ENCODE data around the gene LMO2.
"Not testable (repeated sequence)": the region's sequence is repeated elsewhere in the genome, so short reads cannot be mapped to it uniquely, and the experiment has no call there.

The LMO2 gene

DNA sequence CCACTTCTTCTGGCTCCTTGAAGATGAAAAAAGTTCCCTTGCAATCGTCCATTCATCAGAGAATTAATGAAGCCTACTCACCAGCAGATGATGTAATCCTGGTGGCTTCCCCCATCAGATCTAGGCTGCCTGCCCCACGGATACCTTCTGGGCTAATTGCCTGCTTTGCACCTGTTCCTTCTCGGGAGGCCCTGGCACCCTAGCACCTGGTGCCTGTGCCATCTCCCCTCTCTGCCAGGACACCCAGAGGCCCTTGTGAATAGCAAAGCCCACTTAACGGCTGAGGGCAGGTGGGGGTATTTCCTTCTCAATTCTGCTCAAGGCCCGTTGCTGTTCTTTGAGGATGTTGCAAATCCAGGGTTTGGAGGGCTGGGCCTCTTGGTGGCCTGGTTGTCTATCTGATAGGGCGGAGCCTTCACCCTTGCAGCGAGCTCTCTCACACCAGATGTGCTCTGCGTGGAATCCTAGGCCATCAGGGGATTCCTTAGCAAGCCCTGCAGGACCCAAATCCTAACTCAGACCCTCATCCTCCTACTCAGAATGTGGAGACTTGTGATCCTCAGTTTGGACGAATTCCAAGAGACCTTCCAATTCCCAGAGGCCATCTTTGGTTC lies at the start of gene LMO2:
TSS of gene LMO2 (minus strand) at position 363 of the 614 bp plus-strand sequence. CDS start 22,360 bp downstream, outside the sequence.
- DNase-seq (ENCODE audit: low read depth): no peak

DNA sequence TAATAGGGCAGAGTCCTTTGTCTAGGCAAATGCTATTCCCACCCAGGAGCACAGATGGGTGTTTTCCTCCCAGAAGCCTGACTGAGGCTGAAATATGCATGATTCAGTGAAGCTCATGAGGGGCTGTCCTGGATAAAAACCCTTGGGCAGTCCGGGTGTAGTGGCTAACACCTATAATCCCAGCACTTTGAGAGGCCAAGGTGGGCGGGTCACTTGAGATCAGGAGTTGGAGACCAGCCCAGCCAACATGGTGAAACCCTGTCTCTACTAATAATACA lies 48.6 kb upstream of the LMO2 start:
- no peak for DNase-seq (ENCODE audit: low read depth)

DNA sequence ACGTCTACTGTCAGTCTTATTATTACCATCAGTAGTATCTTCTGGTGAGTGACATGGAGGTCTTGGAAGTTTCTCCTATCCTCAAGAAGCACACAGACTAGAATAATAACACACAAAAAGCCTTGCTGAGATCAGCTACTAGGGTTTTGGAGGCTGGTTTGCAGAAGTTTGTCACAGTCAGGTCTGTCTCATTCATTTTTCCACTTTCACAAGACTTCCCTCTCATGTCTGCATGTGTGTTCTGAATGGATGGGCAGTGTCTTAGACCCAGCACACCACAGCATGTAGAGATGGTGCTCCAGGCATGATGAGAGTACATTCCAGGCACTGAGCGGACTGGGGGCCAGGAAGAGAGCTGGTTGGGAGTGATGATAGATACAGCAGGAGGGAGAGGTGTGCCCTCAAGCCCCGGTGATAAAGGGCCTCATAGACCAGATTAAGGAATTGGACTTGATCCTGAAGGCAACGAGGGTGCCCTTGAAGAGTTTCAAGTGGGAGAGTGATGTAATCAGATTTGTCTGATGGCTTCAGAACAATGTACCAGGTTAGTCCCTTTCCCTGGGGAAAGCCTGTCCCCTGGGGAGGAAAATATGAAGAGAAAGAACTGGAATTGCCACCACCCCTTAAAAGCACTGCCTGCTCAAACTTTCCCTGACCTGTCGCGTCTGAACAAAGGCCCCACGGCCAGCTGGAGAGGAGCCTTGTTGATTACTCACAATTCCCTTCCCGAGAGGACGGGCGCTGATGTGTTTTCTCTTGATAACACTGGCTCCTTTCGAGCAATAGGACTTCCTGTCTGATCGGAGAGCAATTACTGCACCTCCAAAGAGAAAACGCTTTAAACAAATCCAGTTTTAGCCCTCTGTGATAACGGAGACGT lies 45.1 kb upstream of the LMO2 start:
- no peak for DNase-seq (ENCODE audit: low read depth)

DNA sequence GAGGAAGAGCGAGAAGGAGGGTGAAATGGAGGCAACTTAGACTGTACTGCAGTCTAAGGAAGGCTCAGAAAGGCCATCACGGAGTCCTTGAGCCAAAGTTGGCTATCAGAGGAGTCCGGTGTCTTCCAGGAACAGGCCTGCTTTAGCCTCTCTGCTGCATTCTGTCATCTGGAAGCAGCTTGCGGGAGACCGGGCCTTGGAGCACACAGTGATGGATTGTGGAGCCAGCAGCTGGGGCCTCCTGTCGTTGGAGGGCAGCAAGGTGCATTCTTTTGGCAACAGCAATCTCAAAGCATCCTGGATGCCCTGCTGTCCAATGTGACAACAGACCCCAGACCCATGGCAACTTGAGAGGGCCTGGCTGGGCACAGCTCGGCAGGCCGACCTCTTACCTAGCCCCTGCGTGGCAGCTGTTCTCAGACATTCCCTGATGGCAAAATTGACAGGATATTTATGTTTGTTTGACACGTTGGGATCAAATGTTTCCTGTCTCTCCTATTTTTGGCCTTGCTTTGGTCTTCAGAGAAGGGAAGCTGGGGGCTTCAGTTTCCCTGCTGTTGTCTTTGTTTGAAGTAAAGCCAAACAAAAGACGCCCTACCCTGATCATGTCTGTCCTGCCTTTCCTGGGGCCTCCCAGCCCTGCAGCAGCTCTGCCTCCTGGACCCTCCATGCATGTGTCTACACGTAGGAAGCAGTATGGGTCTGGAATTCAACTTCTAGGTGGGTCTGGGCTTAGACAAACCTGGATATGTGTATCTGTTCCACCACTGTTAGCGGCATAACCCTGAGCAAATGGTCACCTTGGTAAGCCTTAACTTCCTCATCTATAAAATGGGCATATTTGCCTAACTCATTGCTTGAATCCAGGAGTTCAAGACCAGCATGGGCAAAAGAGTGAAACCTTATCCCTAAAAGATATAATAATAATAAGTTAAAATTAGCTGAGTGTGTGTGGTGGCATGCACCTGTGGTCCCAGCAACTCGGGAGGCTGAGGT lies 43.9 kb upstream of the LMO2 start:
- no peak for DNase-seq (ENCODE audit: low read depth)

DNA sequence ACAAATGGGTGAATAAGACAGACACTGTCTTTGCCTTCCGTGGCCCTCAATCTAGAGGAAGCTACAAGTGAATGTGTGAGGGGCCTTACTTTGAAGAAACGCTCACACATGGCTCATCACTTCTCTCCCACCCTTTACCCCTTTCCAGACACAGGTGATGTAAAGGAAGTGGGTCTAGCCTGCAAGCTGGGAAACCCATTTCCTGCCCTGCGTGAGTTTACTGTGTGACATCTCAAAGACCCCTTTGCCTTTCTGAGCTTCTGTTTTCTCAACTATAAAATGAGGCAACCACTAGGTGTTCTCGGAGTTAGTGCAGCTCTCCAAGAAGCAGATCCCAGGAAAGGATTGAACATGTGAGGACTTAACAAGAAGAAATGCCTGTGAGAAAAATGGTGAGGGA lies 43.1 kb upstream of the LMO2 start:
- DNase-seq (ENCODE audit: low read depth): no peak

DNA sequence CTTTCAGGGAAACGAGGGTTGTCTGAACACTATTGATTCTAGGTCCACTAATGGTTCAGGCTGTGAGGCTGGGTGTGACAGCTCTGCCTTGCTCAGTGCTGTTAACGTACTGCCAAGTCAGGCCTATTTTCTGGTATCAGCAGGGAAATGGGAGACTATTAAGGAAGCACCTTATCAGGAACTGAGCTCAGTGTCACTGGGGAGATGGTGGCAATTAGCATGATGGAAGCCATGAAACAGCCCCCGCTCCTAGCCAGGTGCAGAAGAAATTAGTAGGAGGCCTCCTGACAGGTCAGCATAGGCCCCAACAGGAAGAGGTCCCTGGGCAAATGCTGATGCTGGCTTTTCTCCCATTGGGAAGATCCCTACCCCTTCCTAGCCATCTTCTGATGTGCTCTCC lies 42.6 kb upstream of the LMO2 start:
- no peak for DNase-seq (ENCODE audit: low read depth)

DNA sequence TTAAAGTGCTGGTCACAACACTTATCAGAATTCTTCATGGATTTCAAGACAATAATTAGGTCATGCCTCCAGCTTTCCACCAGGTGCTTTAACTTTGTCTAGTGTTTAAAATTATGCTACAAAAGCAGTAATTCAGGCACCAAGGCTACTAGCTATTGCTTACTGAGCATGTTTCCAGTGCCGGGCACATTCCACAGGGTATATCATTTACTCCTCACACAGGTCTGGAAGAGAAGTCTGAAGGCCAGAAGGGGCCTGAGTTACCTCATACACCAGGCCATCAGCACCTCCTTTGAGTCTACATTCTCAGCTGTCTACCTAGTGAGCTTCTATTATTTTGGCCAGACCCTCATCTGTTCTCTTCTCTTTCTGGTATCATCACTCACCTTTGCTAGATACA lies 41.7 kb upstream of the LMO2 start:
- DNase-seq (ENCODE audit: low read depth): no peak

DNA sequence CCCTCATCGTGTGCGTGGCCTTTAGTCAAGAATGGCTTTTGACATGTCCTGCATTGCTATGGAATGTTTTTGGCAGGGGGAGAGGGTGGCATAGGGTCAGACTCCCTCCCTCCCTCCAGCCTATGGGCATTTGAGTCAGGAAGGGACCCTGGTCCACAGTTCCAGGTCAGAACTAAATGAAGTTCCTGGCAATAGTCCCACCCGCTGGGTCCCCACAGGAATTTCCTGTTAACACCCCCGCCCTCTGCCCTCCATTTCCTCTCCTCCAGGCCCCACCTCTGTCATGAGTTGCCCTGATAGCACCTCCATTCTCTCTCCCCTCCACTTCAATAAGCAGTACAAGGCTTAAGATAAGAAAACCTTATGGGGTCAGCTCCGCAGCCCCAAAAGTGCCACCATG lies 40.8 kb upstream of the LMO2 start:
- no peak for DNase-seq (ENCODE audit: low read depth)

DNA sequence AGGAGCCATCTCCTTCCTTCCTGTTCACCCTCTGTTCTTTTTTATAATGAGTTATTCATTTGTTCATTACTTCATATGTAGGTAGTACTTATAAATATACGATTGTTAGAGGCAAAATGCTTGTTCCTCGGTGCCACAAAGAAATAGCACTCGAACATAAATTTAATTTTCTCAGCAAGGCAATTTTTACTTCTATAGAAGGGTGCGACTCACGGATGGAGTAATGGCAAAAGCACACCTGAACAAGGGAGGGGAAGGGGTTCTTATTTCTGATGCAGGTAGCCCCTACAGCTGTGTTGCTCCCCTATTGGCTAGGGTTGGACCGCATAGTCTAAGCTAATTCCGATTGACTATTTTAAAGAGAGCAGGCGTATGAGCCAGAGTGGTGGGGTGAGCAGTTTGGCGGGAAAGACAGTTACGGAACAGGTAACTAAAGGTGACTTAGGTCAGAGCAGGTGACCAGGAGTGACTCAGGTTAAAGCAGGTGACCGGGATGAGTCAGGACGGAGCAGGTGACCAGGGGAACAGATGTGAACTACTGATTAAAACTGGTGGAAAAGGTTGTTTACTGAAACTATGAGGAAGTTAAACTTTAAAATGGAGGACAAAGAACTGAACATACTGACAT lies 40.0 kb upstream of the LMO2 start:
- not testable (repeated sequence) for DNase-seq (ENCODE audit: low read depth)

DNA sequence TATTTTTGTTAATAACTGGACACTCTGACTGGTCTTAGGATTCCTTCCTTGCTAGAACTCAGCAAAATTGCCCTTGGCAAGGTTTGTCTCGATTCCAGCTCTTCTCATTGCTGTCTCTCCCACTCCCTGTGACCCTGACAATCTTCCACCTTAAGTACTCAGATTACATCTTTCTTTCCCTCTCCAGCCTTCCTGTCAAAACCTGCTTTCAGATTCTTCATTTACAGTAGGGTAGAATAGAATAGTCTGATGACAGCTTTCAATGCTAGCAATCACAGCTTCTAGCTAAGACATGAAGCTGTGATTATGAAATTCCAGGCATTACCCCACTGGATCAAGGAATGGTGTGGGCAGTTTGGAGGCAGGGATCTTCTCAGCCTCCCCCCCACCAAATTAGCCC lies 39.2 kb upstream of the LMO2 start:
- no peak for DNase-seq (ENCODE audit: low read depth)

DNA sequence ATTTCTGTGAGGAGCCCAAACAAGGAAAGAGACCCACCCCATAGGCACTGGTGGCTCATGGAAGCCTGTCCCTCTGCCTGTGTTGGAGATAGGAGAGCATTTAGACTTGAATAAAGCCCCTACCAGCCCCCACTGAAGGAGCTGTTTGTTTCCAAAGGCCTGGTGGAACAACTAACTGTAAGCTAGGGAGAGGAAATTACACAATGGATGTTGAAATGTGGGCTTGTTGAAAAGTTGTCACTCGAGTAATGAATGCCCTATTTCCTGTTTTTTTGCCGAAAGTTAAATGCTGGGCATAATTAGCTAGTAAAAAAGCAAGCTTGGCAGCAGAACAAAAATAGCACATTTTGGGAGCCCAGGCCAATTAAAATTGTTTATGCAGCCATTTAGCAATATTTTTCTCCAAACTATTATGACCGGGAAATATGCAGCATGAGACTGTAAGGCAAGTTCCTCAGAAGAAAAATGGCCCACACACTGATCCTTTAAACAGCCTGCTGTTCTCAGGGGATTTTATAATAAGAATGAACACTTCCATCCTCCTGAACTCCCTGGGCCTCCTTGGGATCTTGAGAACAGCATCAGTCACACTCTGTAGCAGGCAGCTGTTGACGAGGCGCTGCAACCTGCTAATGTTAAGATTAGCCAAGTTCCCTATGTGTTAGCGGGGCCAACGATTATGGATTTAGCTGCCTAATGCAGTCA lies 38.6 kb upstream of the LMO2 start:
- no peak for DNase-seq (ENCODE audit: low read depth)

DNA sequence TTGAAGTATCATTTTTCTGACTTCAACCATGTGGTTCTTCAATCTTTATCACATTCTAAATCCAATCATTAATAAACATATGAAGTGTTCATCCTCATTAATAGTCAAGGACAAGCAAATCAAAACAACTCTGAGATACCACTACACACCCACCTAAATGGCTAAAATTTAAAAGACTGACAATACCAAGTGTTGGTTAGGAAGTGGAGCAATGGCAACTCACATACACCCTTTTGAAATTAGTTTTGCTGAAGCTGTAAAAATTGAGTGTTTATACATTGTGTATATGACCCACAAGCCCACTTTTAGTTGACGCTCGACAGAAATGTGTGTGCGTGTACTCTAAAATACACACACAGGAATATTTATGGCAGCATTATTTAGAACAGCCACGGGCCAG lies 36.7 kb upstream of the LMO2 start:
- no peak for DNase-seq (ENCODE audit: low read depth)

DNA sequence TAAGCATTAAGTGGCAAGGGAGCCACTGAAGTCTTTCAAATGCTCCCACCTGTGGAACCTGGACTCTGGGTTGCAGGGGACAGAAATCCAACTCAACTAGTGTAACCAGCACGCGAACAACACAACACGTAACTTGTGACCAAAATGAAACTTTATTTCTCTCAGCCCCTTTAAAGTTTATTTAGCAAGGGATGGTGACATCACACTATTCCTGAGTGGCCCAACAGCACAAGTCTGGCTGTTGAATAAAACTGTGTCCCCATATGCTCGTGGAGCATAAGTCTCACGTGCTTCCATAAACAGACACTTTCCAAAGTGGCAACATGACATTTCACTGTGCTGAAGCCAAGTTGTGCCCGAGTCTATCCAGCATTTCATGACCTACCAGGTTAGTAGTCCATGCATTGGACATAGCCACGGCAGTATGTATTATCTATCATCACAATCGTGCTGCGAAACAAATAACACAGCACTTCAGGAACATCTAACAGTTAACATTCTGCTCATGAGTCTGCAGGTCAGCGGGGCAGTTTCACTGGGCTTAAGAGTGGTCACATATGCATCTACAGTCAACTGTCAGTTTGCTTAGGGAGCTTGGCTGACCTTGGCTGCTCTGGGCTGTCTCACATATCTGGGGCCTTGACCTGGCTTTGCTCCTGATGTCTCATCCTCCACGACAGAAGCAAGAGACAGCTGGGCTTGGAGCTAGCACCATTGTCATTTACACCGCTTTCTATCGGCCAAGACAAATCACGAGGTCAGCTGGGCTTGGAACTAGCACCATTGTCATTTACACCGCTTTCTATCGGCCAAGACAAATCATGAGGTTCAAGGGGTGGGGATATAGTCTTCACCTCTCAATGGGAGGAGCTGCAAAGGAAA lies 35.0 kb upstream of the LMO2 start:
- no peak for DNase-seq (ENCODE audit: low read depth)

DNA sequence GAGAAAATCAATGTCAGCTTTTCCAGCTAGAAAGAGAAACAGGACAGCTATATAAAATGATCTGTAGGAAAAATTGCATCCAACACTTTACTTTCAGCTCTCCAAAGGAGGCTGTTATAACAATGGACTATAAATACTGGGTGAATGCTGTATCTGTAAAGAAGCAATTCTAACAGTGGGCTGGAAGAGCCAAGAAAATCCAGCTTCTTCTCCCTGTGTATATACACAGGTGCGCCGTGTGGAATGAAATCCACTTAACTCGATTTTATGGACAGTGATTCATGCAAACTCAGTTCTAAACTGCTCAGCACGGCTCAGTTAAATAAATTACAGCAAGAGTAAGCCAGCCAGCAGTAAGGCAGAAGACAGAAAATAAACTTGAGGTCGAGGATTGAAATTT lies 32.5 kb upstream of the LMO2 start:
- DNase-seq (ENCODE audit: low read depth): no peak

DNA sequence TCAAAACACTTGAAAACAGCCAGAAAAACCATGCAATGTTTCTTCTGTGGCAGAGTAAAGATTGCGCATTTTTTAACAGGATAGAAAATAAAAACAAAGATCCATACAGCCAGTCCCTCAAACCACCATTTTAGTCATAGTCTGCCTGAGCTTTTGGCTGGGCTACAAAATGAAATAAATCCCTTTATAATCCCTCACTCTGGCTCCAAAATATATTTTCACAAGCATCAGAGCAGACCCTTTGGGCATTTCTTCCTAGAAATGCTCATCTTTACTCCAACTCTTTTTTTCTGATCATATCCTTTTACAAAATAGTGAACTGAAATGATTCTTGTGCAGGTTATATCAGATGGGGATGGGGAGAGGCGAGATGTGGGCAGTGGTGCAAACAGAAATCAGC lies 31.8 kb upstream of the LMO2 start:
- no peak for DNase-seq (ENCODE audit: low read depth)

DNA sequence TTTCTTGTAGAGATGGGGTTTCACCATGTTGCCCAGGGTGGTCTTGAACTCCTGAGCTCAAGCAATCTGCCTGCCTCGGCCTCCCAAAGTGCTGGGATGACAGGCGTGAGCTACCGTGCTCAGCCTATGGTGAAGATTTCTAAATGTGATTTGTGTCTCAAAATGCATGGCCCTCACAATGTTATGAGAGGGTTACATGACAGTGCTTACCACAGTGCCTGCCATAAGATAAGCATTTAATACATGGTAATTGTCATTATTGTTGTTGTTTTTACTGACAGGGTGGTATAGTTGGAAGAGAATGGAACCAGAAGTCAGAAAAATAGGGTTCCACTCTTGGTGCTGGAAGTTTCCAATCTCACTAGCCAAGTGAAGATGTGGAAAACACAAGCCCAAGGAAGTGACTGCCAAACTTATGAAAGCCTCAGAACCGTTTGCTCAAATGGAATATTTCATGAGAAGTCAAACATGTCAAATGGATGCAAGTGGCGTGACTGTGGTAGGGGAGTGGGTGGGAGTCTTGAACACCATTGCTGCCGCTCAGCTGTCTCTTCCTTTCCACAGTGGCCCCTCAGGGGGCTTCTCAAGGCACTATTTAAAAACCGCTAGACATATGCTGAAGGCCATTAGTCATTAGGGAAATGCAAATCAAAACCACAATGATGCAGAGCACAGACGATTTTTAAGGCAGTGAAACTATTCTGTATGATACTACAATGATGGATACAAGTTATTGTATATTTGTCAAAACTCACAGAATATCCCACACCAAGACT lies 29.1 kb upstream of the LMO2 start:
- DNase-seq (ENCODE audit: low read depth): no peak

DNA sequence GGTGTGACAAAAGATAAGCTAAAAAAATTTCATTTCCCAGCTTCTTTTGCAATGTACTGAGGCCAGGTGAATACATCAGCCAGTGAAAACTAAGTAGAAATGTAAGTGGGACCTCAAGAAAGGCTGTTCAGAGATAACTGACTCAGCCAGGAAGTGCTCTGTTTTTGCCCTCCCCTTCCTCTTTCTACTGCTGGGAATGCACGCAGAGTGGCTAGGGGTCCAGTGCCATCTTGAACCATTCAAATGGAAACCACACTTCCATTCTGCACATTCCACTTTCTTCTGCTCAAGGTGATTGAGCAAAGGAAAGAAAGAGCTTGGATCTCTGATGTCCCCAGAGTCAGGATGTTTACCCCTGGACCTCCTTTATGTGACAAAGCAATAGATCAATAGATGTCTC lies 27.8 kb upstream of the LMO2 start:
- DNase-seq (ENCODE audit: low read depth): no peak

DNA sequence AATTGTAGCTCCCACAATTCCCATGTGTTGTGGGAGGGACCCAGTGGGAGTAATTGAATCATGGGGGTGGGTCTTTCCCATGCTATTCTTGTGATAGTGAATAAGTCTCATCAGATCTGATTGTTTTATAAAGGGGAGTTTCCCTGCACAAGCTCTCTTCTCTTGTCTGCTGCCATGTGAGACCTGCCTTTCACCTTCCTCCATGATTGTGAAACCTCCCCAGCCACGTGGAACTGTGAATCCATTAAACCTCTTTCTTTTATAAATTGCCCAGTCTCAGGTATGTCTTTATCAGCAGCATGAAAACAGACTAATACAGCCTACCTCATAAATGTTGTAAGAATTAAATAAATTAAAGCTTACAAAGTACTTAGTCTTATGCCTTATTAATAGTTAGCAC lies 25.5 kb upstream of the LMO2 start:
- DNase-seq (ENCODE audit: low read depth): not testable (repeated sequence)

DNA sequence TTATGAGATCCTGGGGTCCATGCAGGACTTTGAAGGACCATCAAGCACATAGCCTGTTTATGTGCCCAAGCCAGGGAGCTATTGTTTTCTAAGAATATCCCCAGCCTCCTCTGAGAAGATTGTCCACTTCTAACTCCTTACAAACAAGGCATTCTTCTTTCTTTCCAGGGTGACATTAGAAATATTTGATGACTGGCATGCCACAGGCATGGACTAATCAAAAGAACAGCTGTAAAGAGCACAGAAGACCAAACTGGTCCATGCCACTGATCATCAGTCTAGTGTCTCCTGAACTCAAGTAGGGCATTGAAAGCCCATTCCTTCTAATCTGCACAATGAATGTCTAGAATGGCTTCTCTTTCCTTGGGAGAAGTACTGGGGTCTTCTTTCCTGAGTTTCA lies 24.9 kb upstream of the LMO2 start:
- DNase-seq (ENCODE audit: low read depth): no peak

DNA sequence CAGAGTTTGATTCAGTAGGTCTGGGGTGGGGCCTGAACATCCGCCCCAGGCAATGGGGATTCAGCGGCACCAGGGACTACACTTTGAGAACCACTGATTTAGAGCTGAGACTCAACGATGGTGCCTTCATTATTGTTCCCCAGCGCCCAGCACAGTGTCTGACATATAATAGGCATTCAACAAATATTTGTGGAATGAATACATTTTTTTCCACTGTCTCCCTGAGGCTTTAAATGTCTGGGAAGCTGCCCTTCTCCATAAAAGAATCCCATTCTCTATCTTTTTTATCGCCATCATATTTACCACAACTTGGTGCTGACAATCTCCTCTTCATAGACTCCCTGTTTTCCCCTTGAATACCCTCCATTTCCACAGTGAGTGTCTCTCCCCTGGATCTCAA lies 23.6 kb upstream of the LMO2 start:
- DNase-seq (ENCODE audit: low read depth): no peak

Measured in stimulated activated CD4-positive, alpha-beta T cell treated with anti-CD3 and anti-CD28 coated beads, Interleukin-2, amount 100 ng/mL, for 4 hours (primary cell).